GM21515 (cell line): ENCODE results near the gene CTIF.

Experiments
- ATAC-seq: cut with Tn5 transposase; IDR thresholded peaks from one replicate; pipeline ENCODE4 v1.9.1; 2021; ENCODE audit not compliant: unreplicated experiment

The CTIF gene

GRCh38 chr18:48599391-48599790 lies 60.6 kb downstream of the CTIF start:
- no peak for ATAC-seq

GRCh38 chr18:48600046-48600445 lies 61.2 kb downstream of the CTIF start:
- no peak for ATAC-seq

- no peak for ATAC-seq
These were observed 61.7 kb downstream of the CTIF start for GRCh38 chr18:48600456-48601090.

- ATAC-seq, result no peak
These were observed 62.5 kb downstream of the CTIF start for GRCh38 chr18:48601343-48601742.

GRCh38 chr18:48602759-48603390 lies 64.0 kb downstream of the CTIF start:
- no peak for ATAC-seq

- ATAC-seq, result no peak
These were observed 66.6 kb downstream of the CTIF start for GRCh38 chr18:48605408-48605845.

GRCh38 chr18:48607056-48607984 lies 68.5 kb downstream of the CTIF start:
- no peak for ATAC-seq

- no peak for ATAC-seq
These were observed 69.8 kb downstream of the CTIF start for GRCh38 chr18:48608581-48608980.

GRCh38 chr18:48609114-48609513 lies 70.3 kb downstream of the CTIF start:
- no peak for ATAC-seq

GRCh38 chr18:48609820-48610815 lies 71.3 kb downstream of the CTIF start:
- no peak for ATAC-seq

GRCh38 chr18:48611203-48611602 lies 72.4 kb downstream of the CTIF start:
- no peak for ATAC-seq

- no peak for ATAC-seq
These were observed 73.1 kb downstream of the CTIF start for GRCh38 chr18:48611785-48612480.

- ATAC-seq, result no peak
These were observed 73.7 kb downstream of the CTIF start for GRCh38 chr18:48612511-48612910.

- no peak for ATAC-seq
These were observed 74.1 kb downstream of the CTIF start for GRCh38 chr18:48612917-48613316.

- ATAC-seq, result no peak
These were observed 75.0 kb downstream of the CTIF start for GRCh38 chr18:48613589-48614404.

- no peak for ATAC-seq
These were observed 77.0 kb downstream of the CTIF start for GRCh38 chr18:48615566-48616401.

- no peak for ATAC-seq
These were observed 77.8 kb downstream of the CTIF start for GRCh38 chr18:48616484-48617255.
